A673 (cell line): ENCODE results near the gene SMARCAD1. TPM values are rescaled to one million over a fixed set of nuclear protein-coding genes. Genes with fewer than 3 reads are reported as not detected.

Experiments used
- BruUV-seq: library from RNA; stranded (reverse); fragments of 400-500 nt; replicated peaks from 2 replicates; lab custom pipeline; 2021; lab: Mats Ljungman, UMichigan
- CTCF ChIA-PET: fragments of 300-600 bp; sonication (Branson Sonifier 250); formaldehyde crosslinking; loops from one replicate; lab custom pipeline; 2022; ENCODE audit warnings: antibody characterized with exemption; lab: Charles Lee
- POLR2A ChIA-PET: fragments of 300-600 bp; sonication (Branson Sonifier 250); formaldehyde crosslinking; loops from one replicate; lab custom pipeline; 2022; ENCODE audit warnings: antibody characterized with exemption; ENCODE audit not compliant: low non-redundant PET; lab: Charles Lee
- DNase-seq: peaks from one replicate; pipeline ENCODE4 v3.0.0-alpha.2; 2015; ENCODE audit warnings: low spot score
- H3K27ac ChIP-seq: fragments of 200-600 bp; sonication (generic); 2 replicates; pipeline ENCODE4 v1.5.1; 2016; ENCODE audit warnings: mixed run types, low read depth, mild to moderate bottlenecking, mixed read lengths, antibody characterized with exemption, low read length; ENCODE audit not compliant: poor library complexity, severe bottlenecking
- H3K27me3 ChIP-seq: fragments of 200-600 bp; sonication (generic); replicated peaks from 2 replicates; pipeline ENCODE4 v1.6.1; 2017; ENCODE audit warnings: mixed run types, low read depth, mild to moderate bottlenecking, mixed read lengths, antibody characterized with exemption, low read length; ENCODE audit not compliant: insufficient read depth, poor library complexity
- H3K36me3 ChIP-seq: fragments of 200-600 bp; sonication (generic); 2 replicates; pipeline ENCODE4 v1.6.1; 2016; ENCODE audit warnings: mixed run types, mild to moderate bottlenecking, mixed read lengths, antibody characterized with exemption, low read length; ENCODE audit not compliant: insufficient read depth, poor library complexity, severe bottlenecking
- H3K4me1 ChIP-seq: fragments of 200-600 bp; sonication (generic); 2 replicates; pipeline ENCODE4 v1.6.1; 2017; ENCODE audit warnings: mixed run types, mild to moderate bottlenecking, mixed read lengths, antibody characterized with exemption, low read length; ENCODE audit not compliant: insufficient read depth, poor library complexity, severe bottlenecking
- H3K4me3 ChIP-seq: fragments of 200-600 bp; sonication (generic); 2 replicates; pipeline ENCODE4 v1.5.1; 2016; ENCODE audit warnings: low read depth, mixed run types, mild to moderate bottlenecking, mixed read lengths, low read length; ENCODE audit not compliant: poor library complexity, severe bottlenecking
- H3K9me3 ChIP-seq: fragments of 200-600 bp; sonication (generic); 2 replicates; pipeline ENCODE4 v1.6.1; 2016; ENCODE audit warnings: mixed run types, low read depth, mild to moderate bottlenecking, mixed read lengths, antibody characterized with exemption, low read length; ENCODE audit not compliant: poor library complexity, severe bottlenecking
- EZH2 ChIP-seq: fragments of 200-600 bp; sonication (generic); IDR thresholded peaks from 2 replicates; pipeline ENCODE4 v1.6.1; 2017; ENCODE audit warnings: borderline replicate concordance, low read depth, mild to moderate bottlenecking, mixed read lengths, antibody characterized with exemption, low read length; ENCODE audit not compliant: poor library complexity, severe bottlenecking
- intact Hi-C: fragments of 100-400 bp; cut with micrococcal nuclease; formaldehyde crosslinking; loops from one replicate; pipeline ENCODE4 v1.10.0; 2022; ENCODE audit not compliant: unreplicated experiment
- total RNA-seq: library from RNA; stranded (reverse); gene quantifications from 2 replicates; pipeline ENCODE4 v1.2.3, GENCODE V29; 2021
- TF ChIP-seq, protein P1 (sequence below): fragments of 300-800, 200-600 bp; sonication (generic); conservative IDR thresholded peaks from 2 replicates; pipeline ENCODE4 v1.5.1; 2017; ENCODE audit warnings: low read depth, mild to moderate bottlenecking, antibody characterized with exemption, low read length, moderate library complexity, mixed read lengths

SMARCAD1 gene
- total RNA-seq, 1 experiment from 2014 or later = 27.1 TPM

GRCh38 chr4:94177822-94178221 is 29.8 kb upstream of the SMARCAD1 start:
- H3K27me3 ChIP-seq = no peaks in the 10 kb centered on the region
- H3K36me3 ChIP-seq = no peaks in the 10 kb centered on the region
- ChIA-PET CTCF (no interaction called here), POLR2A (no interaction called here)
- no peak overlapping the region for H3K4me3 ChIP-seq
- no peak overlapping the region for H3K27ac ChIP-seq
- DNase-seq = no peak
- H3K4me1 ChIP-seq = no peaks in the 10 kb centered on the region
- H3K9me3 ChIP-seq = no peaks in the 10 kb centered on the region
- BruUV-seq = no TSS peak
- intact Hi-C loops = no loop called here
- no peak for TF ChIP-seq EZH2
- TF ChIP-seq, protein P1, sequence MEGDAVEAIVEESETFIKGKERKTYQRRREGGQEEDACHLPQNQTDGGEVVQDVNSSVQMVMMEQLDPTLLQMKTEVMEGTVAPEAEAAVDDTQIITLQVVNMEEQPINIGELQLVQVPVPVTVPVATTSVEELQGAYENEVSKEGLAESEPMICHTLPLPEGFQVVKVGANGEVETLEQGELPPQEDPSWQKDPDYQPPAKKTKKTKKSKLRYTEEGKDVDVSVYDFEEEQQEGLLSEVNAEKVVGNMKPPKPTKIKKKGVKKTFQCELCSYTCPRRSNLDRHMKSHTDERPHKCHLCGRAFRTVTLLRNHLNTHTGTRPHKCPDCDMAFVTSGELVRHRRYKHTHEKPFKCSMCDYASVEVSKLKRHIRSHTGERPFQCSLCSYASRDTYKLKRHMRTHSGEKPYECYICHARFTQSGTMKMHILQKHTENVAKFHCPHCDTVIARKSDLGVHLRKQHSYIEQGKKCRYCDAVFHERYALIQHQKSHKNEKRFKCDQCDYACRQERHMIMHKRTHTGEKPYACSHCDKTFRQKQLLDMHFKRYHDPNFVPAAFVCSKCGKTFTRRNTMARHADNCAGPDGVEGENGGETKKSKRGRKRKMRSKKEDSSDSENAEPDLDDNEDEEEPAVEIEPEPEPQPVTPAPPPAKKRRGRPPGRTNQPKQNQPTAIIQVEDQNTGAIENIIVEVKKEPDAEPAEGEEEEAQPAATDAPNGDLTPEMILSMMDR = no peak

- BruUV-seq = no TSS peak
- Histone ChIP-seq H3K27me3 (no peaks in the 10 kb centered on the region), H3K4me1 (no peaks in the 10 kb centered on the region), H3K36me3 (no peaks in the 10 kb centered on the region), H3K27ac (no peak overlapping the region), H3K9me3 (no peaks in the 10 kb centered on the region), H3K4me3 (no peak overlapping the region)
- TF ChIP-seq, protein P1 = no peak
- no peak for TF ChIP-seq EZH2
- intact Hi-C loops = no loop called here
- no peak for DNase-seq
- POLR2A ChIA-PET = no interaction called here
- CTCF ChIA-PET = no interaction called here
Measured at GRCh38 chr4:94181815-94182214, 25.9 kb upstream of the SMARCAD1 start.

GRCh38 chr4:94202769-94203168 is 4.9 kb upstream of the SMARCAD1 start:
- H3K4me3 ChIP-seq = no peak overlapping the region
- H3K27ac ChIP-seq = no peak overlapping the region
- H3K36me3 ChIP-seq = no peaks in the 10 kb centered on the region
- ChIA-PET POLR2A (no interaction called here), CTCF (no interaction called here)
- no TSS peak for BruUV-seq
- intact Hi-C loops = no loop called here
- no peaks in the 10 kb centered on the region for H3K4me1 ChIP-seq
- H3K9me3 ChIP-seq = no peaks in the 10 kb centered on the region
- DNase-seq = no peak
- TF ChIP-seq, protein P1 = no peak
- TF ChIP-seq EZH2 = no peak
- H3K27me3 ChIP-seq = no peaks in the 10 kb centered on the region
